GM12878 (cell line): ENCODE measurements around the gene PCED1B. TPM values are rescaled to one million over a fixed set of nuclear protein-coding genes. Genes with fewer than 3 reads are reported as not detected.

Source experiments
- ATAC-seq: fragments of 200-7000 bp; cut with Tn5 transposase; 3 replicates; pipeline ENCODE4 v1.9.1; 2020; ENCODE audit warnings: mild to moderate bottlenecking, moderate library complexity
- BruUV-seq: library from RNA; stranded (reverse); fragments of 400-500 nt; replicated peaks from 2 replicates; lab custom pipeline; 2021; lab: Mats Ljungman, UMichigan
- CTCF ChIA-PET: fragments of 300-600 bp; sonication (Branson Sonifier 250); formaldehyde crosslinking; extraction: SDS; loops from one replicate; lab custom pipeline; 2021; ENCODE audit warnings: inconsistent platforms; lab: Yijun Ruan, JAX
- POLR2A ChIA-PET: fragments of 350-600 bp; formaldehyde crosslinking; extraction: SDS; loops from one replicate; lab custom pipeline; 2021; ENCODE audit warnings: inconsistent platforms; lab: Charles Lee
- RAD21 ChIA-PET: fragments of 300-600 bp; sonication (Branson Sonifier 250); formaldehyde crosslinking; loops from one replicate; lab custom pipeline; 2023; ENCODE audit warnings: antibody characterized with exemption; ENCODE audit not compliant: unreplicated experiment; lab: Charles Lee
- SMC1A ChIA-PET: fragments of 300-600 bp; sonication (Branson Sonifier 250); formaldehyde crosslinking; loops from one replicate; lab custom pipeline; 2023; ENCODE audit not compliant: unreplicated experiment, uncharacterized antibody; lab: Charles Lee
- DNase-seq: peaks from one replicate; pipeline ENCODE4 v3.0.0-alpha.2; 2011; ENCODE audit warnings: low read depth, low spot score
- FAIRE-seq: peaks from 3 replicates; lab custom pipeline; 2011; peaks lifted over from hg19 to GRCh38; lab: Jason Lieb, UNC
- H2AFZ ChIP-seq: 2 replicates; pipeline ENCODE4 v1.6.0; 2011; ENCODE audit warnings: low read depth, low read length, control low read depth; ENCODE audit not compliant: control insufficient read depth
- H3K27ac ChIP-seq: 2 replicates; pipeline ENCODE4 v1.5.1; 2011; ENCODE audit warnings: control low read depth; ENCODE audit not compliant: control insufficient read depth, insufficient read depth
- H3K27me3 ChIP-seq, 2 experiments: replicated peaks in 1 of 2; 2 replicates each; pipeline versions ENCODE4 v1.6.0 to v1.6.1; 2011; ENCODE audit warnings: low read length in 1 of 2; ENCODE audit not compliant: control insufficient read depth in 2 of 2, insufficient read depth in 2 of 2
- H3K36me3 ChIP-seq, 2 experiments: 2 replicates each; pipeline ENCODE4 v1.5.1; 2011; ENCODE audit warnings: low read length in 1 of 2; ENCODE audit not compliant: control insufficient read depth in 2 of 2, insufficient read depth in 2 of 2
- H3K4me1 ChIP-seq: 2 replicates; pipeline ENCODE4 v1.6.1; 2011; ENCODE audit warnings: mild to moderate bottlenecking, low read length, moderate library complexity, mixed read lengths; ENCODE audit not compliant: control insufficient read depth, insufficient read depth
- H3K4me2 ChIP-seq: 2 replicates; pipeline ENCODE4 v1.6.0; 2011; ENCODE audit warnings: control low read depth; ENCODE audit not compliant: control insufficient read depth, insufficient read depth
- H3K4me3 ChIP-seq: fragments of 200-600 bp; sonication (generic); 2 replicates; pipeline ENCODE4 v1.5.1; 2016
- H3K79me2 ChIP-seq: 2 replicates; pipeline ENCODE4 v1.6.0; 2011; ENCODE audit warnings: low read length; ENCODE audit not compliant: control insufficient read depth, insufficient read depth
- H3K9ac ChIP-seq: 2 replicates; pipeline ENCODE4 v1.8.0; 2011; ENCODE audit warnings: low read length, control low read depth, mixed read lengths; ENCODE audit not compliant: control insufficient read depth, insufficient read depth
- H3K9me3 ChIP-seq: replicated peaks from 3 replicates; pipeline ENCODE4 v1.5.1; 2011; ENCODE audit warnings: mild to moderate bottlenecking, low read length; ENCODE audit not compliant: control insufficient read depth, insufficient read depth
- H4K20me1 ChIP-seq: 2 replicates; pipeline ENCODE4 v1.6.0; 2011; ENCODE audit not compliant: control insufficient read depth, insufficient read depth
- ATF2 ChIP-seq: IDR thresholded peaks from 2 replicates; pipeline ENCODE4 v1.6.1; 2012; ENCODE audit warnings: low read length, inconsistent platforms
- MYB ChIP-seq: fragments of 150-350 bp; IDR thresholded peaks from 2 replicates; pipeline ENCODE4 v1.6.1; 2014; ENCODE audit warnings: mild to moderate bottlenecking, low read depth, low read length, borderline replicate concordance
- NR2C2 ChIP-seq: IDR thresholded peaks from 2 replicates; pipeline ENCODE4 v1.6.1; 2011; ENCODE audit warnings: borderline replicate concordance, low read depth; ENCODE audit not compliant: control insufficient read depth, insufficient read length
- RELA ChIP-seq: fragments of 450-650 bp; IDR thresholded peaks from 2 replicates; pipeline ENCODE4 v1.8.0; 2014; ENCODE audit warnings: borderline replicate concordance; ENCODE audit not compliant: partially characterized antibody
- SMAD1 ChIP-seq: fragments of 450-650 bp; IDR thresholded peaks from 2 replicates; pipeline ENCODE4 v1.6.1; 2018; ENCODE audit warnings: mild to moderate bottlenecking, low read depth; ENCODE audit not compliant: partially characterized antibody
- STAT3 ChIP-seq: IDR thresholded peaks from 2 replicates; pipeline ENCODE4 v1.6.1; 2011; ENCODE audit warnings: low read depth, low read length, improper control_type of control experiment
- WRNIP1 ChIP-seq: IDR thresholded peaks from 2 replicates; pipeline ENCODE4 v1.6.1; 2011; ENCODE audit warnings: low read depth, low read length, improper control_type of control experiment, borderline replicate concordance
- WGBS: methylation state at CpG from one replicate; pipeline ENCODE4 v1.1.6; 2016; ENCODE audit warnings: low lambda C conversion rate; ENCODE audit not compliant: insufficient replicate concordance, insufficient coverage; ENCODE audit errors: missing lambda C conversion rate; 5-methylcytosine and 5-hydroxymethylcytosine counted together
- in situ Hi-C: fragments of 300-500 bp; cut with MboI; formaldehyde crosslinking; loops from 9 replicates; pipeline ENCODE4 v1.14.3; 2018; ENCODE audit warnings: mixed read lengths
- intact Hi-C: fragments of 100-400 bp; cut with micrococcal nuclease; formaldehyde crosslinking; loops from one replicate; pipeline ENCODE4 v1.14.2; 2022; ENCODE audit not compliant: unreplicated experiment
- polyA plus RNA-seq, 11 experiments: library from polyadenylated mRNA; depleted of rRNA in 4 of 11; unstranded in 6 of 11; stranded (reverse) in 5 of 11; fragments of >200 nt; fragmentation: Nextera tagmentation in 4 of 11; fragmentation: Illumina TruSeq in 1 of 11; extraction: Ambion mirVana in 4 of 11; extraction: Trizol in 1 of 11; gene quantifications; 1 replicate in 1 of 11; 2 replicates in 10 of 11; pipeline versions ENCODE4 v1.2.1 to v1.2.3, GENCODE V29; 2011 to 2016; ENCODE audit warnings: inconsistent platforms in 2 of 11, missing spikeins in 2 of 11, low read depth in 1 of 11
- total RNA-seq, 4 experiments: library from RNA; depleted of rRNA in 3 of 4; stranded (reverse); fragments of >200 nt in 3 of 4; fragmentation: Illumina TruSeq in 1 of 4; extraction: Trizol in 1 of 4; gene quantifications; 2 replicates each; pipeline versions ENCODE4 v1.2.1 to v1.2.3, GENCODE V29; 2013 to 2021
- TF ChIP-seq, protein P1 (sequence below): fragments of 450-650 bp; IDR thresholded peaks from 2 replicates; pipeline ENCODE4 v1.6.1; 2018; ENCODE audit warnings: mild to moderate bottlenecking, low read depth, moderate library complexity; ENCODE audit not compliant: partially characterized antibody
- TF ChIP-seq, protein P2 (sequence below): fragments of 450-650 bp; IDR thresholded peaks from 2 replicates; pipeline ENCODE4 v1.6.1; 2014; ENCODE audit warnings: mild to moderate bottlenecking

Gene PCED1B
- total and polyA plus RNA-seq, 10 of the 15 experiments (the other 5 are each of a cell fraction or from before 2014, with no cell fraction given) = 0.80 to 8.8 (median 3.0) TPM

- in situ Hi-C loops = no loop called here
- Histone ChIP-seq H3K27me3 (no peaks in the 10 kb centered on the region), H3K79me2 (no peaks in the 10 kb centered on the region), H3K4me3 (no peak overlapping the region), H3K27ac (no peak overlapping the region), H3K4me2 (no peak overlapping the region), H3K4me1 (no peaks in the 10 kb centered on the region), H3K36me3 (no peaks in the 10 kb centered on the region), H2AFZ (no peak overlapping the region), H4K20me1 (no peaks in the 10 kb centered on the region), H3K9ac (no peak overlapping the region), H3K9me3 (no peaks in the 10 kb centered on the region)
- TF ChIP-seq RELA (no peak), ATF2 (no peak), WRNIP1 (no peak), STAT3 (no peak), MYB (no peak), SMAD1 (no peak), NR2C2 (no peak)
- TF ChIP-seq, protein P1, sequence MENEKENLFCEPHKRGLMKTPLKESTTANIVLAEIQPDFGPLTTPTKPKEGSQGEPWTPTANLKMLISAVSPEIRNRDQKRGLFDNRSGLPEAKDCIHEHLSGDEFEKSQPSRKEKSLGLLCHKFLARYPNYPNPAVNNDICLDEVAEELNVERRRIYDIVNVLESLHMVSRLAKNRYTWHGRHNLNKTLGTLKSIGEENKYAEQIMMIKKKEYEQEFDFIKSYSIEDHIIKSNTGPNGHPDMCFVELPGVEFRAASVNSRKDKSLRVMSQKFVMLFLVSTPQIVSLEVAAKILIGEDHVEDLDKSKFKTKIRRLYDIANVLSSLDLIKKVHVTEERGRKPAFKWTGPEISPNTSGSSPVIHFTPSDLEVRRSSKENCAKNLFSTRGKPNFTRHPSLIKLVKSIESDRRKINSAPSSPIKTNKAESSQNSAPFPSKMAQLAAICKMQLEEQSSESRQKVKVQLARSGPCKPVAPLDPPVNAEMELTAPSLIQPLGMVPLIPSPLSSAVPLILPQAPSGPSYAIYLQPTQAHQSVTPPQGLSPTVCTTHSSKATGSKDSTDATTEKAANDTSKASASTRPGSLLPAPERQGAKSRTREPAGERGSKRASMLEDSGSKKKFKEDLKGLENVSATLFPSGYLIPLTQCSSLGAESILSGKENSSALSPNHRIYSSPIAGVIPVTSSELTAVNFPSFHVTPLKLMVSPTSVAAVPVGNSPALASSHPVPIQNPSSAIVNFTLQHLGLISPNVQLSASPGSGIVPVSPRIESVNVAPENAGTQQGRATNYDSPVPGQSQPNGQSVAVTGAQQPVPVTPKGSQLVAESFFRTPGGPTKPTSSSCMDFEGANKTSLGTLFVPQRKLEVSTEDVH = no peak
- TF ChIP-seq, protein P2, sequence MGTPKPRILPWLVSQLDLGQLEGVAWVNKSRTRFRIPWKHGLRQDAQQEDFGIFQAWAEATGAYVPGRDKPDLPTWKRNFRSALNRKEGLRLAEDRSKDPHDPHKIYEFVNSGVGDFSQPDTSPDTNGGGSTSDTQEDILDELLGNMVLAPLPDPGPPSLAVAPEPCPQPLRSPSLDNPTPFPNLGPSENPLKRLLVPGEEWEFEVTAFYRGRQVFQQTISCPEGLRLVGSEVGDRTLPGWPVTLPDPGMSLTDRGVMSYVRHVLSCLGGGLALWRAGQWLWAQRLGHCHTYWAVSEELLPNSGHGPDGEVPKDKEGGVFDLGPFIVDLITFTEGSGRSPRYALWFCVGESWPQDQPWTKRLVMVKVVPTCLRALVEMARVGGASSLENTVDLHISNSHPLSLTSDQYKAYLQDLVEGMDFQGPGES = no peak
- FAIRE-seq (no peak), DNase-seq (no peak), ATAC-seq (no peak)
- intact Hi-C loops = no loop called here
- ChIA-PET POLR2A (no interaction called here), SMC1A (interaction anchor here (1.1 kb wide), 1 partner anchor 18 kb away, joined by 4 read pairs; no protein-coding TSS in a partner anchor), CTCF (interaction anchor here (1.2 kb wide), 2 partner anchors 8 to 30 kb away, joined by 3 read pairs; no protein-coding TSS in a partner anchor), RAD21 (no interaction called here)
- WGBS = 0% methylated on average over 2 of the region's 2 CpGs
- BruUV-seq = no TSS peak
Observed at GRCh38 chr12:47164724-47165439, 85.5 kb downstream of the PCED1B start.
